Neural cell (in vitro differentiated cells): Measurements from ENCODE around the gene TGM5. TPM values are rescaled to one million over a fixed set of nuclear protein-coding genes. Genes with fewer than 3 reads are reported as not detected.

ENCODE experiments used
- H2AFZ ChIP-seq: fragments of 200-600, 300-800 bp; sonication (generic), shearing (Covaris generic); 2 replicates; pipeline ENCODE4 v1.6.0; 2014; ENCODE audit warnings: low read depth, mild to moderate bottlenecking, antibody characterized with exemption, low read length, moderate library complexity
- H3F3A ChIP-seq: fragments of 200-600 bp; shearing (Covaris generic); 2 replicates; pipeline ENCODE4 v1.6.1; 2016; ENCODE audit warnings: mild to moderate bottlenecking, moderate library complexity, mixed read lengths, antibody characterized with exemption, low read length; ENCODE audit not compliant: insufficient read depth, poor library complexity, severe bottlenecking
- H3K27ac ChIP-seq: fragments of 200-600, 300-800 bp; sonication (generic), shearing (Covaris generic); 2 replicates; pipeline ENCODE4 v1.5.1; 2014; ENCODE audit warnings: mild to moderate bottlenecking, low read length, moderate library complexity
- H3K27me3 ChIP-seq: fragments of 300-800, 200-600 bp; sonication (generic), shearing (Covaris generic); 2 replicates; pipeline ENCODE4 v1.6.0; 2014; ENCODE audit warnings: mild to moderate bottlenecking, low read depth, low read length, moderate library complexity; ENCODE audit not compliant: insufficient read depth
- H3K36me3 ChIP-seq: fragments of 300-800, 200-600 bp; sonication (generic), shearing (Covaris generic); 2 replicates; pipeline ENCODE4 v1.5.1; 2014; ENCODE audit warnings: mild to moderate bottlenecking, antibody characterized with exemption, low read length, moderate library complexity; ENCODE audit not compliant: insufficient read depth
- H3K4me2 ChIP-seq: fragments of 300-800, 200-600 bp; sonication (generic), shearing (Covaris generic); 2 replicates; pipeline ENCODE4 v1.6.0; 2014; ENCODE audit warnings: mild to moderate bottlenecking, low read length
- H3K4me3 ChIP-seq: fragments of 300-800, 200-600 bp; sonication (generic), shearing (Covaris generic); 2 replicates; pipeline ENCODE4 v1.5.1; 2014; ENCODE audit warnings: mild to moderate bottlenecking, low read length, moderate library complexity
- H3K79me2 ChIP-seq: fragments of 200-600 bp; shearing (Covaris generic); replicated peaks from 2 replicates; pipeline ENCODE4 v1.6.0; 2014; ENCODE audit warnings: mild to moderate bottlenecking, low read length, moderate library complexity; ENCODE audit not compliant: insufficient read depth
- H3K9ac ChIP-seq: fragments of 300-800, 200-600 bp; sonication (generic), shearing (Covaris generic); 2 replicates; pipeline ENCODE4 v1.6.1; 2016; ENCODE audit warnings: mild to moderate bottlenecking, low read length, mixed read lengths
- H3K9me2 ChIP-seq: fragments of 200-600 bp; shearing (Covaris generic); 2 replicates; pipeline ENCODE4 v1.6.1; 2016; ENCODE audit warnings: mild to moderate bottlenecking, low read length, mixed read lengths; ENCODE audit not compliant: insufficient read depth
- H3K9me3 ChIP-seq: fragments of 200-600, 300-800 bp; sonication (generic), shearing (Covaris generic); 2 replicates; pipeline ENCODE4 v1.6.1; 2016; ENCODE audit warnings: mild to moderate bottlenecking, mixed run types, low read length, moderate library complexity, mixed read lengths
- H4K20me1 ChIP-seq: fragments of 200-600 bp; shearing (Covaris generic); 2 replicates; pipeline ENCODE4 v1.6.1; 2016; ENCODE audit warnings: mild to moderate bottlenecking, mixed run types; ENCODE audit not compliant: insufficient read depth
- EP300 ChIP-seq: fragments of 450-650 bp; conservative IDR thresholded peaks from 2 replicates; pipeline ENCODE4 v1.6.1; 2014; ENCODE audit warnings: antibody characterized with exemption, mild to moderate bottlenecking, moderate library complexity; ENCODE audit not compliant: poor library complexity, severe bottlenecking
- EZH2 ChIP-seq: fragments of 200-600, 300-800 bp; shearing (Covaris generic), sonication (generic); IDR thresholded peaks from 2 replicates; pipeline ENCODE4 v1.6.1; 2014; ENCODE audit warnings: antibody characterized with exemption, low read length, borderline replicate concordance, mild to moderate bottlenecking; ENCODE audit not compliant: insufficient read depth, poor library complexity, severe bottlenecking
- MXI1 ChIP-seq: fragments of 450-650 bp; conservative IDR thresholded peaks from 2 replicates; pipeline ENCODE4 v1.6.1; 2014; ENCODE audit warnings: antibody characterized with exemption, mild to moderate bottlenecking; ENCODE audit not compliant: poor library complexity, severe bottlenecking
- POLR2AphosphoS5 ChIP-seq: IDR thresholded peaks from 2 replicates; pipeline ENCODE4 v1.6.1; 2012
- RAD21 ChIP-seq: fragments of 450-650 bp; conservative IDR thresholded peaks from 2 replicates; pipeline ENCODE4 v1.6.1; 2014; ENCODE audit warnings: antibody characterized with exemption, mild to moderate bottlenecking, moderate library complexity
- REST ChIP-seq: IDR thresholded peaks from 2 replicates; pipeline ENCODE4 v1.6.1; 2012; ENCODE audit warnings: borderline replicate concordance
- SMC3 ChIP-seq: fragments of 450-650 bp; conservative IDR thresholded peaks from 2 replicates; pipeline ENCODE4 v1.6.1; 2014; ENCODE audit warnings: antibody characterized with exemption, mild to moderate bottlenecking, moderate library complexity; ENCODE audit not compliant: poor library complexity
- TAF1 ChIP-seq: IDR thresholded peaks from 2 replicates; pipeline ENCODE4 v1.6.1; 2012; ENCODE audit warnings: low read depth
- polyA plus RNA-seq: library from polyadenylated mRNA; depleted of rRNA; stranded (reverse); fragments of >200 nt; gene quantifications from 2 replicates; pipeline ENCODE4 v1.2.3, GENCODE V29; 2014
- TF ChIP-seq, protein P1 (sequence below): fragments of 450-650 bp; IDR thresholded peaks from 2 replicates; pipeline ENCODE4 v1.5.1; 2014; ENCODE audit warnings: antibody characterized with exemption, mild to moderate bottlenecking, moderate library complexity; ENCODE audit not compliant: poor library complexity, severe bottlenecking

Gene TGM5
- polyA plus RNA-seq, 1 donor from 2014 or later: not detected

GRCh38 chr15:43238671-43239131 is 28.0 kb downstream of the TGM5 start:
- no peaks in the 10 kb centered on the region for H3K36me3 ChIP-seq
- no peaks in the 10 kb centered on the region for H3K9me3 ChIP-seq
- H3K9ac ChIP-seq: no peak overlapping the region
- no peaks in the 10 kb centered on the region for H4K20me1 ChIP-seq
- no peaks in the 10 kb centered on the region for H3F3A ChIP-seq
- no peaks in the 10 kb centered on the region for H3K9me2 ChIP-seq
- TF ChIP-seq MXI1: no peak
- TF ChIP-seq TAF1: no peak
- TF ChIP-seq POLR2AphosphoS5: no peak
- no peak for TF ChIP-seq EZH2
- no peak for TF ChIP-seq RAD21
- no peak overlapping the region for H3K27ac ChIP-seq
- H3K27me3 ChIP-seq: no peaks in the 10 kb centered on the region
- H3K79me2 ChIP-seq: no peaks in the 10 kb centered on the region
- H3K4me3 ChIP-seq: no peak overlapping the region
- H2AFZ ChIP-seq: no peak overlapping the region
- H3K4me2 ChIP-seq: no peak overlapping the region

GRCh38 chr15:43237842-43238470 is 28.8 kb downstream of the TGM5 start:
- H3K4me3 ChIP-seq: no peak overlapping the region
- H3K9me3 ChIP-seq: no peaks in the 10 kb centered on the region
- H3K9ac ChIP-seq: no peak overlapping the region
- no peaks in the 10 kb centered on the region for H3K79me2 ChIP-seq
- TF ChIP-seq EP300 (no peak), POLR2AphosphoS5 (no peak), MXI1 (no peak), SMC3 (no peak), TAF1 (no peak), REST (no peak), RAD21 (no peak), EZH2 (no peak)
- TF ChIP-seq, protein P1, sequence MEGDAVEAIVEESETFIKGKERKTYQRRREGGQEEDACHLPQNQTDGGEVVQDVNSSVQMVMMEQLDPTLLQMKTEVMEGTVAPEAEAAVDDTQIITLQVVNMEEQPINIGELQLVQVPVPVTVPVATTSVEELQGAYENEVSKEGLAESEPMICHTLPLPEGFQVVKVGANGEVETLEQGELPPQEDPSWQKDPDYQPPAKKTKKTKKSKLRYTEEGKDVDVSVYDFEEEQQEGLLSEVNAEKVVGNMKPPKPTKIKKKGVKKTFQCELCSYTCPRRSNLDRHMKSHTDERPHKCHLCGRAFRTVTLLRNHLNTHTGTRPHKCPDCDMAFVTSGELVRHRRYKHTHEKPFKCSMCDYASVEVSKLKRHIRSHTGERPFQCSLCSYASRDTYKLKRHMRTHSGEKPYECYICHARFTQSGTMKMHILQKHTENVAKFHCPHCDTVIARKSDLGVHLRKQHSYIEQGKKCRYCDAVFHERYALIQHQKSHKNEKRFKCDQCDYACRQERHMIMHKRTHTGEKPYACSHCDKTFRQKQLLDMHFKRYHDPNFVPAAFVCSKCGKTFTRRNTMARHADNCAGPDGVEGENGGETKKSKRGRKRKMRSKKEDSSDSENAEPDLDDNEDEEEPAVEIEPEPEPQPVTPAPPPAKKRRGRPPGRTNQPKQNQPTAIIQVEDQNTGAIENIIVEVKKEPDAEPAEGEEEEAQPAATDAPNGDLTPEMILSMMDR: no peak
- H2AFZ ChIP-seq: no peak overlapping the region
- H3K27me3 ChIP-seq: no peaks in the 10 kb centered on the region
- H3F3A ChIP-seq: no peaks in the 10 kb centered on the region
- no peaks in the 10 kb centered on the region for H3K9me2 ChIP-seq
- no peaks in the 10 kb centered on the region for H4K20me1 ChIP-seq
- no peaks in the 10 kb centered on the region for H3K36me3 ChIP-seq
- H3K27ac ChIP-seq: no peak overlapping the region
- no peak overlapping the region for H3K4me2 ChIP-seq
